HG03280 (cell line): Measurements from ENCODE around the gene TASL.
"Not testable (repeated sequence)": the region's sequence is repeated elsewhere in the genome, so short reads cannot be mapped to it uniquely, and the experiment has no call there.

Experiments
- ATAC-seq: cut with Tn5 transposase; IDR thresholded peaks from one replicate; pipeline ENCODE4 v1.9.1; 2021; ENCODE audit warnings: mild to moderate bottlenecking, moderate library complexity; ENCODE audit not compliant: unreplicated experiment

The TASL gene

GRCh38 chrX:30580641-30581040 lies 3.1 kb upstream of the TASL start:
- no peak for ATAC-seq

- no peak for ATAC-seq
Measured at GRCh38 chrX:30576881-30577280, 685 bp downstream of the TASL start.

- ATAC-seq, result no peak
Measured at GRCh38 chrX:30573125-30573524, 4.4 kb downstream of the TASL start.

GRCh38 chrX:30572678-30573077 lies 4.9 kb downstream of the TASL start:
- ATAC-seq, result no peak

GRCh38 chrX:30572004-30572403 lies 5.6 kb downstream of the TASL start:
- no peak for ATAC-seq

- ATAC-seq, result no peak
Measured at GRCh38 chrX:30570505-30570904, 7.1 kb downstream of the TASL start.

GRCh38 chrX:30568136-30568535 lies 9.4 kb downstream of the TASL start:
- peak; percentile 80 for ATAC-seq

- ATAC-seq, result not testable (repeated sequence)
Measured at GRCh38 chrX:30563070-30563469, 14.5 kb downstream of the TASL start.

GRCh38 chrX:30561191-30561590 lies 16.4 kb downstream of the TASL start:
- no peak for ATAC-seq

- no peak for ATAC-seq
Measured at GRCh38 chrX:30538271-30538670, 39.3 kb downstream of the TASL start.

- ATAC-seq, result no peak
Measured at GRCh38 chrX:30533835-30534234, 43.7 kb downstream of the TASL start.

GRCh38 chrX:30533266-30533665 lies 44.3 kb downstream of the TASL start:
- ATAC-seq, result no peak

GRCh38 chrX:30530606-30531005 lies 47.0 kb downstream of the TASL start:
- ATAC-seq, result no peak

- ATAC-seq, result no peak
Measured at GRCh38 chrX:30525732-30526131, 51.8 kb downstream of the TASL start.

GRCh38 chrX:30521440-30522182 lies 56.0 kb downstream of the TASL start:
- no peak for ATAC-seq

GRCh38 chrX:30513284-30513683 lies 64.3 kb downstream of the TASL start:
- no peak for ATAC-seq
